Peyer's patch (tissue), 4 donors: ENCODE measurements around the gene SLC35A2. TPM values are rescaled to one million over a fixed set of nuclear protein-coding genes. Genes with fewer than 3 reads are reported as not detected.

Source experiments
- DNase-seq, 3 donors: peaks; one replicate each; pipeline ENCODE4 v3.0.0-alpha.2; 2017 to 2019
- H3K27ac ChIP-seq, 4 donors: fragments of 200-600 bp; sonication (generic); one replicate each; pipeline ENCODE4 v1.5.1; 2016 to 2019
- H3K27me3 ChIP-seq, 2 donors: fragments of 200-600 bp; sonication (generic); one replicate each; pipeline ENCODE4 v1.5.1; 2019
- H3K36me3 ChIP-seq, 3 donors: fragments of 200-600 bp; sonication (generic); one replicate each; pipeline ENCODE4 v1.5.1; 2016 to 2019
- H3K4me1 ChIP-seq, 4 donors: fragments of 200-600 bp; sonication (generic); one replicate each; pipeline ENCODE4 v1.5.1; 2016 to 2019
- H3K4me3 ChIP-seq, 4 donors: fragments of 200-600 bp; sonication (generic); 1 replicate in 3 of 4; 2 replicates in 1 of 4; pipeline ENCODE4 v1.5.1; 2016 to 2019; ENCODE audit warnings: mild to moderate bottlenecking in 1 of 4
- H3K9me3 ChIP-seq, 4 donors: fragments of 200-600 bp; sonication (generic); one replicate each; pipeline ENCODE4 v1.5.1; 2016 to 2019; ENCODE audit warnings: mild to moderate bottlenecking in 1 of 4
- POLR2A ChIP-seq, 2 donors: fragments of 450-650 bp; IDR thresholded peaks; one replicate each; pipeline ENCODE4 v1.5.1; 2017; ENCODE audit warnings: antibody characterized with exemption in 2 of 2, mild to moderate bottlenecking in 2 of 2, moderate library complexity in 2 of 2
- total RNA-seq, 4 donors: library from RNA; depleted of rRNA; stranded (reverse); fragments of >200 nt; gene quantifications; one replicate each; pipeline ENCODE4 v1.1.0, GENCODE V29; 2016
- TF ChIP-seq, protein P1 (sequence below), 6 experiments: fragments of 450-650 bp in 4 of 6; fragments of 200-600 bp in 2 of 6; sonication (generic) in 1 of 6; IDR thresholded peaks; one replicate each; pipeline ENCODE4 v1.5.1; 2017 to 2019; ENCODE audit warnings: antibody characterized with exemption in 6 of 6, mild to moderate bottlenecking in 3 of 6, moderate library complexity in 1 of 6

The SLC35A2 gene
- total RNA-seq, 4 donors from 2014 or later = 14.0 to 43.3 (median 21.5) TPM

DNA sequence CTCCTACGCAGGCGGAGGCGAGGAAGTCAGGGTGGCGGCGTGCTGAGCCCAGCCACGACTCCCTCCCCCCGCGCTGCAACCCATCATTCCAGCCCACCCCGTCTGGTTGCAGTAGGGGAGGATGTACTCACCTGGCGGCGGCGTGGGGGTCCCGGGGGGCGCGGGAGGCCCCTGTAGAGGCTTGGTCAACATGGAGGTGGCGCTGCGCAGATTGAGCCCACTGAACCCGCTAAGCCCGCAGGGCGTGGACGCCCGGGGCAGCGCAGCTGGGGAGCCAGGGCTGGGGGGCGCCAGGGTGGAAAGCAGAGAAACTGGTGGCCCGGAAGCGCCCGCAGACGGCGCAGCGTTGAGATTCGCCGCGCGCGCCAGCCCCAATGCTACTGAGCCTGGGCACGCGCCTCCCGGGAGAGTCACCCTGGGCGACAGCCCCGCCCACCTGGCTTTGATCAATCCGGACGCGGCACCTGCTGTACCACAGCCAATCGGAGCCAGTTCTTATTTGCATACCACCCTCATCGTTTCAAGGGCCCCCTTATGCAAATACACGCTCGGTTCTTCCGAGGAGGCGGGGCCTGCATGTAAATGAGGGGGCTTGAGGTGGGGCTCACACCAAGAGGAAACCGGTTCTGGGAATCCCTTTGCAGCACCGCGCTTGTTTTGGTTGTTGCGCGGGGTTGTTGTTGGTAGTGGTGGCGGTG, 7.3 kb upstream of the SLC35A2 start, which contains the start of gene PIM2:
PIM2 (minus strand) TSS at position 382 of the 698 bp plus-strand sequence; CDS start at position 192, 190 bp downstream.
- Histone ChIP-seq H3K27me3 (no peaks in the 10 kb centered on the region), H3K27ac (peak within 1 kb of the TSS; percentile 84 to 93 (median 90)), H3K36me3 (peaks cover 0 to 20% (median 0%) of the 10 kb centered on the region in 3 donors), H3K9me3 (no peaks in the 10 kb centered on the region), H3K4me3 (peak within 1 kb of the TSS; percentile 72 to 84 (median 77)), H3K4me1 (peaks cover 0 to 7% (median 3%) of the 10 kb centered on the region in 4 donors)
- TF ChIP-seq, protein P1, sequence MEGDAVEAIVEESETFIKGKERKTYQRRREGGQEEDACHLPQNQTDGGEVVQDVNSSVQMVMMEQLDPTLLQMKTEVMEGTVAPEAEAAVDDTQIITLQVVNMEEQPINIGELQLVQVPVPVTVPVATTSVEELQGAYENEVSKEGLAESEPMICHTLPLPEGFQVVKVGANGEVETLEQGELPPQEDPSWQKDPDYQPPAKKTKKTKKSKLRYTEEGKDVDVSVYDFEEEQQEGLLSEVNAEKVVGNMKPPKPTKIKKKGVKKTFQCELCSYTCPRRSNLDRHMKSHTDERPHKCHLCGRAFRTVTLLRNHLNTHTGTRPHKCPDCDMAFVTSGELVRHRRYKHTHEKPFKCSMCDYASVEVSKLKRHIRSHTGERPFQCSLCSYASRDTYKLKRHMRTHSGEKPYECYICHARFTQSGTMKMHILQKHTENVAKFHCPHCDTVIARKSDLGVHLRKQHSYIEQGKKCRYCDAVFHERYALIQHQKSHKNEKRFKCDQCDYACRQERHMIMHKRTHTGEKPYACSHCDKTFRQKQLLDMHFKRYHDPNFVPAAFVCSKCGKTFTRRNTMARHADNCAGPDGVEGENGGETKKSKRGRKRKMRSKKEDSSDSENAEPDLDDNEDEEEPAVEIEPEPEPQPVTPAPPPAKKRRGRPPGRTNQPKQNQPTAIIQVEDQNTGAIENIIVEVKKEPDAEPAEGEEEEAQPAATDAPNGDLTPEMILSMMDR (IDR thresholded peaks at IDR 0.05) = no peak
- peak; percentile 90 to 97 for TF ChIP-seq POLR2A (IDR thresholded peaks at IDR 0.05)
- DNase-seq = peak; percentile 89 to 97 (median 91)

DNA sequence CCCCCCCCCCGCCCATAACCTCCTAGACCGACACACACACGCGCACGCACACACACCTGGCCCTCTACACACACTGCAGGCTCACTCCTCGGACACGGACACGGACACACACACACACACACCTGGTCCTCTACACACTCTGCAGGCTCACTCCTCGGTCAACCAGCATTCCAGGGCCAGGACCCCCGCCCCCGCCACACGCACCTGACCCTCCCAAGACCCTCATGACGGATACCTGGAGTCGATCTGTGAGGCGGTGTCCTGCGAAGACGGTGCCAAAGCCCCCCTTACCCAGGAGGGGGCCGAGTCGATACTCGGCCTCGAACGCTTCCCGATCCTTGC, 6.8 kb upstream of the SLC35A2 start:
- TF ChIP-seq, protein P1 (IDR thresholded peaks at IDR 0.05) = no peak
- no peak for TF ChIP-seq POLR2A (IDR thresholded peaks at IDR 0.05)
- H3K36me3 ChIP-seq = peaks cover 0 to 17% (median 0%) of the 10 kb centered on the region in 3 donors

DNA sequence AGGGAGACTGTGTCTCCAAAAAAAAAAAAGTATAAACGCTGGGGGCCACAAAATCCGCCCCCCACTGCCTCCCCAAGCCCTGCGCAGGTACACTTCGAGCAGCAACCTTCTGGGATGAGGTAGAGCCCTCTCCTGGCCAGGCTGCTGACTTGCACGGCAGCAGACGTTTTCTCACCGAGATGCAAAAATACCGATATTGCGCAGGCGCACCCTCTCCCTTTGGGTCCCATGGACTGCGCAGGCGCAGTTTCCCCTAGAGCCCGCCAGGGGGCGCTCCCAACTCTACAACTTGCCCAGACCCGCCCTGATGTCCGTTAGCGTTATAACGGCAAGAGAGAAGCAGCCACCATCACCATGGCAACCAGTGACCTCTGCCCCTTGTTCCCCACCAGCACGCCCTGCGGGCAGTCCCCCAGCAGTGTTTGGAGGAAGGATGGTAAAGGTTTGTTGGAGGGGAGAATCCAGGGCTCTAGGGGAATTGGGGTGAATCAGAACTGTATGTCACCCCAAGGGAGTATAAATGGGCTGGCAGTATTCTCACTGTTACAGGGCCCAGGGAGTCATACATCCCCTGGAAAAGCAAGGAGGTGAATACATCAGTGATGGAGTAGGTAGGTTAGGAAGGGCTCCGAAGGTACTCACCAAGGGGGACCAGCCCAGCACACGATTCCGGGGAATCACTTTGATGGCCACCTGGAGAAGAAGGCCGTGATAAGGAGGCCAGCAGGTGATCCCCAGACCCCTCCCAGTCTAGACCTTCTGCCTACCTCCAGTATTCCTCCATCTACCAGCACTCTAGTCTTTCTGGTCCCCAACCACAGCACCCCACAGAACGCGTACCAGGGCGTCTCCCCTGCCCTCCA, 5.9 kb upstream of the SLC35A2 start:
- DNase-seq = peak; percentile 89 to 96 (median 91)
- TF ChIP-seq POLR2A (IDR thresholded peaks at IDR 0.05) = no peak
- TF ChIP-seq, protein P1 (IDR thresholded peaks at IDR 0.05) = peak; percentile 89 to 98 (median 95)
- H3K4me1 ChIP-seq = peaks cover 0 to 7% (median 3%) of the 10 kb centered on the region in 4 donors
- H3K27ac ChIP-seq = peak overlapping the region; percentile 84 to 93 (median 90)
- peak overlapping the region; percentile 72 to 84 (median 77) for H3K4me3 ChIP-seq
- H3K27me3 ChIP-seq = no peaks in the 10 kb centered on the region
- H3K36me3 ChIP-seq = peaks cover 0 to 9% (median 0%) of the 10 kb centered on the region in 3 donors
- H3K9me3 ChIP-seq = no peaks in the 10 kb centered on the region

More for the DNA sequence above, 6.8 kb upstream of the SLC35A2 start:
- Histone ChIP-seq H3K4me3 (peak overlapping the region; percentile 72 to 84 (median 77)), H3K4me1 (peaks cover 0 to 7% (median 3%) of the 10 kb centered on the region in 4 donors), H3K27me3 (no peaks in the 10 kb centered on the region), H3K9me3 (no peaks in the 10 kb centered on the region), H3K27ac (peak overlapping the region; percentile 84 to 93 (median 90))
- DNase-seq = no peak

DNA sequence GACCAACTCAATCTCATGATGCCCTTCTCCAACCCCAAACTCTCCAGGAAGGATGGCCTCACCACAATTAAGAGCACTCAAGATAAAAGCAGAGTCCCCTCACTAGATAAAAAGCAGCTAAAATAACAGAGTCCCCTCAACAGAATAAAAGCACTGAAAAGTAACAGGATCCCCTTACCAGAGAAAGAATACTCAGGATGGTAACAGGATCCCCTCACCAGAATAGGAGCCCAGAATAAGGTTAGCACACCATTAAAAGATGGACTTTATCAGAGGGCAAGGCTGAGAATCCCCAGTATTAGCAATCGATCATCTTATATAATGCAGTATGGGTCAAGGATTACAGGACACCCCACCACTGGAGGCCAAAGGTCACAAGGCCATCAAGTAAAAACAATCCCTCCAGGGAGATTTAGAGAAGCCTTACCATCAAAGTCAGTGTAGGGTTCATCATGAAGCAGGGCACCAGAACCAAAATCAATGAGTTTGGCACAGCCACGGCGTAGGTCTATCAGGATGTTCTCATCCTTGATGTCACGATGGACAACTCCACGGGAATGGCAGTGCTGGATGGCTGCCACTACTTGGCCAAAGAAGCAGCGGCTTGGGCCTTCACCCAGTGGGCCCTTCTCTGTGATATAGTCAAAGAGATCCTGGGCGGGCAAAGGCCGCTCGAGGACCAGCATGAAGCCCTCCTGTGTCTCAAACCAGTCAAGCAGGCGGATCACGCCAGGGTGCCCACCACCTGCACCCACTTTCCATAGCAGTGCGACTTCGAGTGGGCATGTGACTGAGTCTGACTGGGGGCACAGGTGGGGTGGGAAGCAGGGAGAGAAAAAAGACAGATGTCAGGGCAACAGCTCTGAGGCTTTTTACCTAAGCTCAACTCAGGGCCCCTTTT, 3.4 kb upstream of the SLC35A2 start:
- Histone ChIP-seq H3K27me3 (no peaks in the 10 kb centered on the region), H3K4me1 (peaks cover 0 to 6% (median 3%) of the 10 kb centered on the region in 4 donors), H3K9me3 (no peaks in the 10 kb centered on the region), H3K36me3 (peaks cover 0 to 8% (median 0%) of the 10 kb centered on the region in 3 donors), H3K4me3 (no peak overlapping the region), H3K27ac (no peak overlapping the region)
- TF ChIP-seq, protein P1 (IDR thresholded peaks at IDR 0.05) = no peak
- TF ChIP-seq POLR2A (IDR thresholded peaks at IDR 0.05) = no peak
- DNase-seq = no peak
